HEK293 (cell line): ENCODE data around the gene ALDOA.

Experiments used
- BCL6B ChIP-seq: fragments of 450-650 bp; formaldehyde crosslinking; IDR thresholded peaks from 2 replicates; pipeline ENCODE4 v1.5.1; 2017; ENCODE audit warnings: missing biosample characterization, missing genetic modification characterization
- KLF16 ChIP-seq: fragments of 450-650 bp; formaldehyde crosslinking; IDR thresholded peaks from 2 replicates; pipeline ENCODE4 v1.5.1; 2017; ENCODE audit warnings: missing biosample characterization, missing genetic modification characterization
- OVOL3 ChIP-seq: fragments of 450-650 bp; formaldehyde crosslinking; IDR thresholded peaks from 2 replicates; pipeline ENCODE4 v1.5.1; 2016; ENCODE audit warnings: missing biosample characterization, missing genetic modification characterization
- PBX3 ChIP-seq: sonication (generic); formaldehyde crosslinking; IDR thresholded peaks from 2 replicates; pipeline ENCODE4 v1.8.1; 2022; ENCODE audit warnings: mild to moderate bottlenecking, moderate library complexity, missing genetic modification reagents
- PRDM10 ChIP-seq: fragments of 450-650 bp; formaldehyde crosslinking; IDR thresholded peaks from 2 replicates; pipeline ENCODE4 v1.5.1; 2016; ENCODE audit warnings: missing biosample characterization, missing genetic modification characterization
- SCRT2 ChIP-seq: fragments of 450-650 bp; formaldehyde crosslinking; IDR thresholded peaks from 2 replicates; pipeline ENCODE4 v1.5.1; 2016; ENCODE audit warnings: missing biosample characterization, missing genetic modification characterization
- WT1 ChIP-seq: fragments of 450-650 bp; formaldehyde crosslinking; IDR thresholded peaks from 2 replicates; pipeline ENCODE4 v1.5.1; 2016; ENCODE audit warnings: missing biosample characterization, missing genetic modification characterization
- YY1 ChIP-seq: fragments of 450-650 bp; formaldehyde crosslinking; IDR thresholded peaks from 2 replicates; pipeline ENCODE4 v1.5.1; 2018; ENCODE audit warnings: missing biosample characterization, missing genetic modification characterization
- ZBTB26 ChIP-seq: fragments of 450-650 bp; formaldehyde crosslinking; optimal IDR thresholded peaks from 2 replicates; pipeline ENCODE3; 2016; ENCODE audit warnings: missing biosample characterization, mild to moderate bottlenecking, missing genetic modification characterization
- ZBTB49 ChIP-seq: fragments of 450-650 bp; formaldehyde crosslinking; IDR thresholded peaks from 2 replicates; pipeline ENCODE4 v1.5.1; 2016; ENCODE audit warnings: missing biosample characterization, missing genetic modification characterization, low read depth
- ZEB2 ChIP-seq: fragments of 450-650 bp; formaldehyde crosslinking; IDR thresholded peaks from 2 replicates; pipeline ENCODE4 v1.5.1; 2016; ENCODE audit warnings: missing biosample characterization, missing genetic modification characterization
- ZNF112 ChIP-seq: fragments of 450-650 bp; formaldehyde crosslinking; IDR thresholded peaks from 2 replicates; pipeline ENCODE4 v1.5.0; 2017; ENCODE audit warnings: missing biosample characterization, missing genetic modification characterization
- ZNF138 ChIP-seq: fragments of 450-650 bp; formaldehyde crosslinking; IDR thresholded peaks from 2 replicates; pipeline ENCODE4 v1.5.1; 2016; ENCODE audit warnings: missing biosample characterization, missing genetic modification characterization, borderline replicate concordance
- ZNF140 ChIP-seq: fragments of 450-650 bp; formaldehyde crosslinking; IDR thresholded peaks from 2 replicates; pipeline ENCODE4 v1.5.1; 2016; ENCODE audit warnings: missing biosample characterization, missing genetic modification characterization
- ZNF16 ChIP-seq: fragments of 450-650 bp; formaldehyde crosslinking; IDR thresholded peaks from 2 replicates; pipeline ENCODE4 v1.5.1; 2016; ENCODE audit warnings: low read depth, missing biosample characterization, missing genetic modification characterization
- ZNF280D ChIP-seq: fragments of 450-650 bp; formaldehyde crosslinking; IDR thresholded peaks from 2 replicates; pipeline ENCODE4 v1.5.1; 2016; ENCODE audit warnings: missing biosample characterization, missing genetic modification characterization
- ZNF362 ChIP-seq: fragments of 450-650 bp; formaldehyde crosslinking; IDR thresholded peaks from 2 replicates; pipeline ENCODE4 v1.5.1; 2016; ENCODE audit warnings: missing biosample characterization, missing genetic modification characterization
- ZNF488 ChIP-seq: fragments of 450-650 bp; formaldehyde crosslinking; IDR thresholded peaks from 2 replicates; pipeline ENCODE4 v1.5.1; 2016; ENCODE audit warnings: missing biosample characterization, missing genetic modification characterization
- ZNF501 ChIP-seq: fragments of 450-650 bp; formaldehyde crosslinking; IDR thresholded peaks from 2 replicates; pipeline ENCODE4 v1.5.1; 2016; ENCODE audit warnings: missing biosample characterization, missing genetic modification characterization
- ZNF571 ChIP-seq: fragments of 450-650 bp; formaldehyde crosslinking; IDR thresholded peaks from 2 replicates; pipeline ENCODE4 v1.5.0; 2017; ENCODE audit warnings: missing biosample characterization, missing genetic modification characterization
- ZNF621 ChIP-seq: fragments of 450-650 bp; formaldehyde crosslinking; IDR thresholded peaks from 2 replicates; pipeline ENCODE4 v1.5.1; 2017; ENCODE audit warnings: missing biosample characterization, missing genetic modification characterization
- ZNF664 ChIP-seq: fragments of 450-650 bp; formaldehyde crosslinking; IDR thresholded peaks from 2 replicates; pipeline ENCODE4 v1.5.1; 2016; ENCODE audit warnings: missing biosample characterization, missing genetic modification characterization
- ZNF785 ChIP-seq: fragments of 450-650 bp; formaldehyde crosslinking; IDR thresholded peaks from 2 replicates; pipeline ENCODE4 v1.5.1; 2016; ENCODE audit warnings: missing biosample characterization, missing genetic modification characterization

ALDOA gene

GRCh38 chr16:30112197-30113030 is 46.9 kb downstream of the ALDOA start (continued):
- TF ChIP-seq ZNF280D (no peak), ZNF112 (tag by site-specific recombination) (no peak), KLF16 (tag by site-specific recombination) (no peak), YY1 (0 out of 2 replicates have a peak, but pooled peaks have one; percentile 53), SCRT2 (tag by site-specific recombination) (no peak), ZNF621 (tag by site-specific recombination) (no peak), BCL6B (no peak), ZNF785 (tag by site-specific recombination) (peak; percentile 41; the same call in 1 of the 2 replicates), ZNF501 (tag by site-specific recombination) (no peak), ZEB2 (tag by site-specific recombination) (no peak), ZNF16 (tag by site-specific recombination) (no peak), ZNF140 (tag by site-specific recombination) (no peak), ZNF664 (tag by site-specific recombination) (no peak), ZNF571 (no peak), WT1 (tag by site-specific recombination) (no peak), PBX3 (no peak), OVOL3 (tag by site-specific recombination) (no peak), ZBTB49 (tag by site-specific recombination) (no peak), ZNF488 (tag by site-specific recombination) (no peak), ZBTB26 (tag by site-specific recombination) (peak; percentile 13), ZNF362 (tag by site-specific recombination) (no peak), ZNF138 (tag by site-specific recombination) (no peak), PRDM10 (no peak)
